Fibroblast of villous mesenchyme (primary cell): ENCODE results near the gene ARFRP1. TPM values are rescaled to one million over a fixed set of nuclear protein-coding genes. Genes with fewer than 3 reads are reported as not detected.

Source experiments
- DNase-seq: peaks from one replicate; pipeline ENCODE4 v3.0.0-alpha.2; 2010; ENCODE audit warnings: low read depth
- H3K4me3 ChIP-seq: 2 replicates; pipeline ENCODE4 v1.5.1; 2011; ENCODE audit warnings: low read depth, mild to moderate bottlenecking, low read length
- total RNA-seq: library from RNA; depleted of rRNA; stranded (reverse); fragments of >200 nt; gene quantifications from 2 replicates; pipeline ENCODE4 v1.2.3, GENCODE V29; 2012
- TF ChIP-seq, protein P1 (sequence below): IDR thresholded peaks from 2 replicates; pipeline ENCODE4 v1.5.1; 2012; ENCODE audit warnings: low read depth, mild to moderate bottlenecking, low read length; ENCODE audit not compliant: insufficient read depth

ARFRP1 gene
- total RNA-seq, 1 donor: 24.2 TPM

DNA sequence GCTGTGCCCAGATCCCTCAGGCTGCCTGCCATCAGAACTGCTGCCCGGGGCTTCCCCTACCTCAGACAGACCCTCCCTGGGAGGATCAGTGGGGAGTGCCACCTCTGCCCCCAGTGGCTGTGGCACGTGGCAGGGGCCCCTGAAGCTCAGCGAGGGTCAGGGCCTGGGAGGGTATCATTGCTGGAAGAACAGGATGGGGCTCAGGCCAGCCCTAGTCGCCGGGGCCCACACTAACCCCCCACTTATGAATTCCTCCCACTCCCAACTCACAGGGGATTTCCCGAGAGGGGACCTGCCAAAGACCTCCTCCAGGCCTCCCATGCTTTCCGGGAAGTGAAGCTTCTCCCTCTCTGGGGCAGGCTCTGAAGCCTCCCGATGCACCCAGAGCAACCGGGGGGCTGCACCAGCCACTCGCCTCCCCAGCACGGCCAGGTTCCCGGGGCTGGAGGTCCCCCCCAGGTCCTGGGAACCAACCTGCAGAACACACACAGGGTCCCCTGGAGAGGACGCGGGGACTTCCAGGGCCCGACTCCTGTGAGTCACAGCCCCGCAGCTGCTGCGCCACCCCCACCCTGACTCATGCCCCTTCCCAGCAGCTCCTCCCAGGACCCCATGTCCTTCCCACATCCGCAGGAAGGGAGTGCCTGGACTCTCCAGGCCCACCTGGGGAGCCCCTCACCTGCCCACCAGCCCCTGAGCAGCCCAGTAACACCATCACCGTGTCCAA, 8.9 kb downstream of the ARFRP1 start:
- H3K4me3 ChIP-seq: no peak overlapping the region
- peak; percentile 91 for DNase-seq
- TF ChIP-seq, protein P1, sequence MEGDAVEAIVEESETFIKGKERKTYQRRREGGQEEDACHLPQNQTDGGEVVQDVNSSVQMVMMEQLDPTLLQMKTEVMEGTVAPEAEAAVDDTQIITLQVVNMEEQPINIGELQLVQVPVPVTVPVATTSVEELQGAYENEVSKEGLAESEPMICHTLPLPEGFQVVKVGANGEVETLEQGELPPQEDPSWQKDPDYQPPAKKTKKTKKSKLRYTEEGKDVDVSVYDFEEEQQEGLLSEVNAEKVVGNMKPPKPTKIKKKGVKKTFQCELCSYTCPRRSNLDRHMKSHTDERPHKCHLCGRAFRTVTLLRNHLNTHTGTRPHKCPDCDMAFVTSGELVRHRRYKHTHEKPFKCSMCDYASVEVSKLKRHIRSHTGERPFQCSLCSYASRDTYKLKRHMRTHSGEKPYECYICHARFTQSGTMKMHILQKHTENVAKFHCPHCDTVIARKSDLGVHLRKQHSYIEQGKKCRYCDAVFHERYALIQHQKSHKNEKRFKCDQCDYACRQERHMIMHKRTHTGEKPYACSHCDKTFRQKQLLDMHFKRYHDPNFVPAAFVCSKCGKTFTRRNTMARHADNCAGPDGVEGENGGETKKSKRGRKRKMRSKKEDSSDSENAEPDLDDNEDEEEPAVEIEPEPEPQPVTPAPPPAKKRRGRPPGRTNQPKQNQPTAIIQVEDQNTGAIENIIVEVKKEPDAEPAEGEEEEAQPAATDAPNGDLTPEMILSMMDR: no peak

DNA sequence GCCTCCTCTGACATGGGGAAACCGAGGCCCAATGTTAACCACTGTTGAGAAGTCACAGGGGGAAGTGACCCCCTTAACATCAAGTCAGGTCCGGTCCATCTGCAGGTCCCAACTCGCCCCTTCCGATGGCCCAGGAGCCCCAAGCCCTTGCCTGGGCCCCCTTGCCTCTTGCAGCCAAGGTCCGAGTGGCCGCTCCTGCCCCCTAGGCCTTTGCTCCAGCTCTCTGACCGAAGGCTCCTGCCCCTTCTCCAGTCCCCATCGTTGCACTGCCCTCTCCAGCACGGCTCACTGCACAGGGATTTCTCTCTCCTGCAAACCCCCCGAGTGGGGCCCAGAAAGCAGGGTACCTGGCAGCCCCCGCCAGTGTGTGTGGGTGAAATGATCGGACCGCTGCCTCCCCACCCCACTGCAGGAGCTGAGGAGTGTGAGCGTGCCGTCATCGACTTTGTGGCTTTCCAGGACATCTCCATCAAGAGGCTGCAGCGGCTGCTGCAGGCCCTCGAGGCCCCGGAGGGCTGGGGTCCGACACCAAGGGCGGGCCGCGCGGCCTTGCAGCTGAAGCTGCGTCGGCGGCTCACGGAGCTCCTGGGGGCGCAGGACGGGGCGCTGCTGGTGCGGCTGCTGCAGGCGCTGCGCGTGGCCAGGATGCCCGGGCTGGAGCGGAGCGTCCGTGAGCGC, 9.8 kb downstream of the ARFRP1 start:
- TF ChIP-seq, protein P1: no peak
- no peak overlapping the region for H3K4me3 ChIP-seq
- DNase-seq: no peak

DNA sequence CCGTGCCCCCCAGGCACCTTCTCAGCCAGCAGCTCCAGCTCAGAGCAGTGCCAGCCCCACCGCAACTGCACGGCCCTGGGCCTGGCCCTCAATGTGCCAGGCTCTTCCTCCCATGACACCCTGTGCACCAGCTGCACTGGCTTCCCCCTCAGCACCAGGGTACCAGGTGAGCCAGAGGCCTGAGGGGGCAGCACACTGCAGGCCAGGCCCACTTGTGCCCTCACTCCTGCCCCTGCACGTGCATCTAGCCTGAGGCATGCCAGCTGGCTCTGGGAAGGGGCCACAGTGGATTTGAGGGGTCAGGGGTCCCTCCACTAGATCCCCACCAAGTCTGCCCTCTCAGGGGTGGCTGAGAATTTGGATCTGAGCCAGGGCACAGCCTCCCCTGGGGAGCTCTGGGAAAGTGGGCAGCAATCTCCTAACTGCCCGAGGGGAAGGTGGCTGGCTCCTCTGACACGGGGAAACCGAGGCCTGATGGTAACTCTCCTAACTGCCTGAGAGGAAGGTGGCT, 10.4 kb downstream of the ARFRP1 start:
- H3K4me3 ChIP-seq: no peak overlapping the region
- TF ChIP-seq, protein P1: no peak
- no peak for DNase-seq

DNA sequence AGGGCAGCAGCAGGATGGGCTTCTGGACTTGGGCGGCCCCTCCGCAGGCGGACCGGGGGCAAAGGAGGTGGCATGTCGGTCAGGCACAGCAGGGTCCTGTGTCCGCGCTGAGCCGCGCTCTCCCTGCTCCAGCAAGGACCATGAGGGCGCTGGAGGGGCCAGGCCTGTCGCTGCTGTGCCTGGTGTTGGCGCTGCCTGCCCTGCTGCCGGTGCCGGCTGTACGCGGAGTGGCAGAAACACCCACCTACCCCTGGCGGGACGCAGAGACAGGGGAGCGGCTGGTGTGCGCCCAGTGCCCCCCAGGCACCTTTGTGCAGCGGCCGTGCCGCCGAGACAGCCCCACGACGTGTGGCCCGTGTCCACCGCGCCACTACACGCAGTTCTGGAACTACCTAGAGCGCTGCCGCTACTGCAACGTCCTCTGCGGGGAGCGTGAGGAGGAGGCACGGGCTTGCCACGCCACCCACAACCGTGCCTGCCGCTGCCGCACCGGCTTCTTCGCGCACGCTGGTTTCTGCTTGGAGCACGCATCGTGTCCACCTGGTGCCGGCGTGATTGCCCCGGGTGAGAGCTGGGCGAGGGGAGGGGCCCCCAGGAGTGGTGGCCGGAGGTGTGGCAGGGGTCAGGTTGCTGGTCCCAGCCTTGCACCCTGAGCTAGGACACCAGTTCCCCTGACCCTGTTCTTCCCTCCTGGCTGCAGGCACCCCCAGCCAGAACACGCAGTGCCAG, 11.0 kb downstream of the ARFRP1 start, which contains the start of gene TNFRSF6B:
TNFRSF6B (plus strand) TSS at position 25 of the 729 bp plus-strand sequence; CDS start at position 141, 116 bp downstream.
- peak within 1 kb of the TSS; percentile 23 for H3K4me3 ChIP-seq

DNA sequence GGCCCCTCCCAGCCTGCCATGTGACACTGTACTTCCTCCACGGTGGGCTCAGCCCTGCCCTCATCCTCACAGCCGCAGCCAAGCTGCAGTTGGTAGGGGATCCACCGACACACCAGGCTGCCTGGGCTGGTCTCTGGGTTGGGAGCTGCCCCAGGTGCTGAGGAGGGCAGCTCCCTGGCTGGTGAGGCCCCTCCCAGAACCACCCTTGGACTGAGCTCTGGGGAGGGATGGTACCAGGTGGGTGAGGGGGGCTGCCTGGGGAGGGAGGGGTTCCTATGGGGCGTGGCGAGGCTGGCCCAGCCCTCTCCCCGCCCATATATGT, 11.5 kb downstream of the ARFRP1 start:
- no peak for DNase-seq
- H3K4me3 ChIP-seq: no peak overlapping the region
- TF ChIP-seq, protein P1: no peak

More for the DNA sequence above, 11.0 kb downstream of the ARFRP1 start, which contains the start of gene TNFRSF6B:
- no peak for DNase-seq
- TF ChIP-seq, protein P1: no peak

DNA sequence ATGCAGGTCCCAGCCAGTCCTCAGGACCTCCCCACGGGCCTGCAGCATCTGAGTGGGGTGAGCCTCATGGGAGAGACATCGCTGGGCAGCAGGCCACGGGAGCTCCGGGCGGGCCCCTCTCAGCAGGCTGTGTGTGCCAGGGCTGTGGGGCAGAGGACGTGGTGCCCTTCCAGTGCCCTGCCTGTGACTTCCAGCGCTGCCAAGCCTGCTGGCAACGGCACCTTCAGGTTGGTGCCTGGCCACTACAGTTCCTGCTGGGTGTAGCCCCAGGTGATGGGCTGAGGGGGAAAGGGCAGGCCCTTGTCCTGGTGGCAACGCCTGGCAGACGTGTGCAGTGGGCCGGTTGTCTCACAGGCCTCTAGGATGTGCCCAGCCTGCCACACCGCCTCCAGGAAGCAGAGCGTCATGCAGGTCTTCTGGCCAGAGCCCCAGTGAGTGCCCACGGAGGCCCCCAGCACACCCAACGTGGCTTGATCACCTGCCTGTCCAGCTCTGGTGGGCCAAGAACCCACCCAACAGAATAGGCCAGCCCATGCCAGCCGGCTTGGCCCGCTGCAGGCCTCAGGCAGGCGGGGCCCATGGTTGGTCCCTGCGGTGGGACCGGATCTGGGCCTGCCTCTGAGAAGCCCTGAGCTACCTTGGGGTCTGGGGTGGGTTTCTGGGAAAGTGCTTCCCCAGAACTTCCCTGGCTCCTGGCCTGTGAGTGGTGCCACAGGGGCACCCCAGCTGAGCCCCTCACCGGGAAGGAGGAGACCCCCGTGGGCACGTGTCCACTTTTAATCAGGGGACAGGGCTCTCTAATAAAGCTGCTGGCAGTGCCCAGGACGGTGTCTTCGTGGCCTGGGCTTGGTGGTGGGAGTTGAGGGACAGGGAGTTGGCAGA, 12.1 kb downstream of the ARFRP1 start:
- DNase-seq: no peak
- TF ChIP-seq, protein P1: no peak
- no peak overlapping the region for H3K4me3 ChIP-seq
